ENCODE results near the gene DMBT1.

DMBT1 gene

DNA sequence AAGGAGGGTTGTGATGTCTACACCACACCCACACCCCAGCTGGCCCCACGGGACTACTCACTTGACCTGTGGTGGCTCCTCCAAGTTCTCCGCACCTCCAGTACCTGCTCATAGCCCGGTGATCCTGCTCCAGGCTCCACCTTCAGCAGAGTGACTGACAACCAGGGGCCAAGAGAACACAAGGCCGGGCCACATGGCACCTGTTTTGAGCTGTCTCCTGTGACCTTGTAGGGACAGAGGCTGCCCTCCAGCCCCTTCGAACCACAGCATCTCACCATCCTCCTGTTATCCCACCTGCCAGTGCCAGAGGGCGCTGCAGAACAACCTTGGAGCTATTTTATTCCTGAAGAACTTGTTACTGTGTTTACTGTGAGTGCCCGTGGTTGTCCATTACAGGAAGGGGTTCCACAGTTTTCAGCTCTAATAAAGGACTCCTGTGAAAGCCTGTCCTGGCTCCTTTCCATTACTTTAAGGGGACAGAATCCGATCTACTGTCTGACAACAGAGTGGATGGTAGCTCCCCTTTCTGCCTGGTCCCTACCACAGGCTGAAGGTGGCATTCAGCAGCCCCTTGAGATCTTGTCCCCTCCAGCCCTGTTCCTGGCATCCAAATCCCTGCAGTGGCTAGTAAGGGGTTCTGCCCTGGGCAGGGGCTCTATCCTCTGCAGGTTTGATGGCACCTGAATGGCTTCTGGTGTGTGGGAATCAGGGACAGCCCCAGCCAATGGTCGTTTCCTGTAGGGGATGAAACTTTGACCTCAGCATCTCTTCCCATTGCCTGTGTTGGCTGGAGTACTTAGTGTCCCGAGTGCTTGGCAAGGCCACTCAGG lies 88.3 kb downstream of the DMBT1 start:
- DNase-seq, result no peak

DNA sequence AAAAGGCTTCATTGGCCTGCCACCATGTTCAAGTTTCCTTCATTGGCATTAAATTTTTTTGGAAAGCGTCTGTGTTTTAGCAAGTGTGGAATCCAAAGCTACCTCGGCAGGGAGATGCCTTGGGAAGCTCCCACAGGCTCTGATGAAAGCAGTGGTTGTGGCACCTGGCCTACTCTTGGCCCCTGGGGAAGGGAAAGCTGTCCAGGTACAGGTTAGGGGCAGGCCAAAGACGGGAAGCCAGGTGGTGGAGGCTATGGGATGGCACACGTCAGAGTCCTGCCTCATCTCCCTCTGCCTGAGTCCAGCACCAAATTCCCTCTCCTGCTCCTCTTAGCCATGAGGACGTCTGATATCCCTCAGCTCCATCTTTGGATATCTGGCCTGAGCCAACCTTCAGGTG lies 89.3 kb downstream of the DMBT1 start:
- no peak for DNase-seq

DNA sequence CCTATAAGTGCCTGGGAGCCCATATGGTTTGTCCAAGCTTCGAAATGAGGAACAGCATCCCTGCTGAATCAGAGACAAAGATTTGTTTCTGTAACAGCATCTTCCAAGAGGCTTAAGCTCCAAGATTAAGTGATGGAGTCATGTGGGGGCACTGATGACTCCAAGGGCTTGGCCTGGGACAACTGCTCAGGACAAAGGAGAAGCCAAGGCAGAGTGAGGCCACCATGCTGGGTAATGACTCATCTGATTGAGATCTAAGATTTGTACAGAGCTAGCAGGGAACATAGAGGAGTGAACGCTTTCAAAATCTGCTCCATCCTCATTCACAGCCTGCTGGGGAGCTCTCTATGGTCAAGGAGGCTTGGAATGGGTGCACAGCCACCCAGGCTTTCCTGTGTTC lies 89.8 kb downstream of the DMBT1 start:
- no peak for DNase-seq

DNA sequence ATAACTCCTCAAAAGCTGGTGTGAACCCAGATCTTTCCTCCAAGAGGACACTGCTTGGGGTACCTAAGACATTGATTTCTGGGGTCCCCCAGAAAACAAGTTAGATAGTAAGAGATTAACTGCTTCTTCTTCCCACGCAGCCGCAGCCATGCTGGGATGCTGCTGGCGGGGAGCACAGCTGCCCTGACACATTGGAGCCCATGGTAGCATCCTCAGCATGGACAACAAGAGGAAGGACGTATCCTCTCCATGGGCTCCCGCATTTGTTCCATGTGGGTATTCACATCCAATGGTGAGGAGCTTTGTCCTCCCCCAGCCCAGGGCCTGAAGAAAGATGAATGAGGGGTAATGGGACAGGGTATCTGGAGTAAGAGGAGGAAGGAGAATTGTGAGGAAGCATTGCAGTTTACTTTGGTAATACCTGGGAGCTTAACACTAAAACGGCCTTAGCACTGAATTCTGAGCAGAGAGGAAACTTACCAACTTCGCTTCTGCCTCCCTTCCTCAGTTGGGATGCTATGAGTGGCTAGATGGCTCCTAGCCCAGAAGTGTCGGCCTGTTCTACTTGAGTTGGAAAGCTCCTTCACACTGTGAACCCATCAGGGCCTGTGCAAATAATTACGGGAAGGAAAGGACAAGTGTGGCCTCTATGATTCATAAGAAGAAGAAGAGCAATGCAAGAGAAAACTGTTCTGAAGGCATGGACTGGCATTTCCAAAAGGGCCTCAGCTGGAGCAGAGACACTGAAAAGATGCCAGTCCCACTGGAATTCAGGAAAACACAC lies 95.2 kb downstream of the DMBT1 start:
- DNase-seq, result no peak

GRCh38 chr10:122656308-122656705 lies 95.8 kb downstream of the DMBT1 start:
- DNase-seq, result no peak

GRCh38 chr10:122656741-122657140 lies 96.2 kb downstream of the DMBT1 start:
- DNase-seq, result no peak

GRCh38 chr10:122657255-122657654 lies 96.7 kb downstream of the DMBT1 start:
- no peak for DNase-seq

GRCh38 chr10:122657729-122658128 lies 97.2 kb downstream of the DMBT1 start:
- no peak for DNase-seq

GRCh38 chr10:122658356-122659049 lies 97.9 kb downstream of the DMBT1 start:
- DNase-seq, result no peak

DNA sequence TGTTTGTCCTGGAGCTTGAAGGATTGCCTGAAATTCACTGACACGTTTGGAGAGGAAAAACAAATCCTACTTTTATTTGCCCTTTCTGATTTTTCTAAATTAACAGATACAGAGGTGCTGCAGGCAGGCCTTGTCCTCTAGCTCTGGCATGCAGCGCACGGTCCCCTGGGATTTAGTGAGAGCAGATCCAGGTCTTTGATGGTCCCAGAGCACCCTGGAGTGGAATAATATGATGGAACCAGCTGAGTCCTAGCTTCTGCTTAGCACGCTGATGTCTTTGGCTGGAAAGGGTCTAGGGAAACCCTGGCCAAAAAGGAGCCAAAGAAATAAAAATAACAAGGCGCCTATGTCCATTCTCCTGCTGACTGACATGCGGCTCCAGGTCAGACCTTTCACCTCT lies 98.6 kb downstream of the DMBT1 start:
- DNase-seq, result no peak

- no peak for DNase-seq
These were observed 99.1 kb downstream of the DMBT1 start for GRCh38 chr10:122659651-122660050.

DNA sequence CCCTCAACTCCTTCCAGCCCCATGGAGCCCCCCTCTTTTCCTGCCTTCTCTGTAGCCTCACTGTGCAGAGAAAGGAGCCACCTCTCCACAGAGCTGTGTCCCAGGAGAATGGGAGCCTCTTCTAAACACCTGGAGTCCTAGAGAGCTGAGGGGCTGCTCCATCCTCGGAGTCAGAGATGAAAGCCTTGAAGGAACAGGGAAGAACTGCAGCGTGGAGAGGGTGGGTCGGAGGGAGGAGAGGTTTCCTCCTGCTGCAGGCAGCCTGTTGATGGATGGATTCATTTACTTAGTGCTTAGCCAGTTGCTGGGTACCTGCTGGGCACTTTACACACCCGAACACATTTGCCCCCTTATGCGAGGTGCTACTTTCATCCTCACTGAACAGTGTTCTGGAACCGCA lies 100.1 kb downstream of the DMBT1 start:
- DNase-seq, result no peak

- DNase-seq, result no peak
These were observed 101.7 kb downstream of the DMBT1 start for GRCh38 chr10:122662231-122662630.

GRCh38 chr10:122663516-122664130 lies 103.1 kb downstream of the DMBT1 start:
- no peak for DNase-seq

DNA sequence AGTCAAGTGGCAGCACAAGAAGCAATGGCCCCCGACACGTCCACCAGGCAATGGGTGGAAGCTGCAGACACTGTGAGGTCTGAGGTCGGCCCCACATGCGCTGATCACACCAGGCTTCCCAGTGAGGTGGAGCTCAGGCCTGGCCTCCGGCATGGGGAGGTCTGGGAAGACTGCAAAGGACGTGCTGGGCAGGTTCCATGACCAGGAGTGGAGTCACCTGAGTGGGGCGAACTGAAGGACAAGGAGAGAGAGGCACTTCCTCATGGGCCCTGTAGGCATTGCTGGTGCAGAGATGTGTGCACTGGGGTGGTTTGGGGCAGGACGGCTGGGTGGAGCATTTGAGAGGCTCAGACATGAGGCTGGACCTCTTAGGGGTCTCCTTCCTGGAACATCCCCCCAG lies 103.9 kb downstream of the DMBT1 start:
- no peak for DNase-seq

GRCh38 chr10:122665329-122665860 lies 104.8 kb downstream of the DMBT1 start:
- no peak for DNase-seq

DNA sequence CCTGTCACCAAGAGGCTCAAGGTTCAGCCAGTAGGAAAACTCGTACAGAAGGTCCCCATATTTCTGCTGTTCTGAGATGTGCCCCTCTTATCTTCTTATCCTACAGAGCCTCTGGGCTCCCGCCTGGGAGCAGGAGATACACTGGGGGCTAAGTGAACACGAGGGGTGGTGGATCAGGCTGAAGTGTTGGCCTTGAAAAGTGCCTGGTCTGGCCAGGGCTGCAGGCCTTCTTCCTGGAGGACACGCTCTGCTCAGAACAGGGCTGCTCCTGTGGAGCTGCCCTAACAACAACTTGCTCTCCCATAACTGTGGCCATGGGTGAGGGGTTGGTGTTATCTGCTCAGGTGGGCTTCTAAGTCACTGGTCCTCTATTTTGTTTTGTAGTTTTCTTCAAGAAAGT lies 105.4 kb downstream of the DMBT1 start:
- no peak for DNase-seq

GRCh38 chr10:122669045-122669444 lies 108.5 kb downstream of the DMBT1 start:
- DNase-seq, result no peak

DNA sequence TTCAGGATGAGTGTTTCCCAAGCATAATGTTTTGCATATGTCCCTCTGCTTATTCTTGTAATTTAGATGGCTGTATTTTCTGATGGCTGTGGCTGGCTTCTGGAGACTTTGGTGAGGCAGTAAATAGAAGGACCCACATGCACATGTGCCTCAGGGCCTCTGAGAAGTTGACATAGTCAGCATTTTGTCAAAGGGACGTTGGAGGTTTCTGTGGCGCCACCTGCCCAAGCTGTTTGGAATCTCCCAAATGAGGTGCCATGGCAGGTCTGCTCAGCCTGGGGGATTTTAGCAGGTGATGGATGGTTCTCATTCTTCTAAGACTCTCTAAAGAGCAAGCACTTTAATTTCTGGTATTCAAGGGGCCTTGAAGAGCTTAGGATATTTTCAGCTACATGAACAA lies 109.3 kb downstream of the DMBT1 start:
- no peak for DNase-seq

GRCh38 chr10:122671355-122671754 lies 110.8 kb downstream of the DMBT1 start:
- DNase-seq, result no peak

DNA sequence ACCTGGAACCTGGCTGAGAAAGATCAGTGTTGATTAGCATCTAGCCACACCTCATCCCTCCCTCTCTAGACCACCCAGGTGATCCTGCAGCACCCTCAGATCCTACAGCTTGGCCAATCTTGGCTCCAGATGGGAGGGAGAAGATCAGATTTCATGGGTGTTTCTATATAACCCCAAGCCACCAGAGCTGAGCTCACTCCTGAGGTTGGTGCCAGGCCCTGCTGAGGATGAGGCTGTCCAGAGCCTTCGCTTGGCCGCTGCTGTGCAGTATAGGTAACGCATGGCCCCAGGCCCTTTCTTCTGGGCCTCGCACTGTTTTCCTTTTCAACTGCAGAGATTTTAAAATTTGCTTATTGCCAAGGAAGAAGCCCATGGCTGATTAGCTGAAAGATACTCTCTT lies 112.1 kb downstream of the DMBT1 start:
- DNase-seq, result no peak

DNA sequence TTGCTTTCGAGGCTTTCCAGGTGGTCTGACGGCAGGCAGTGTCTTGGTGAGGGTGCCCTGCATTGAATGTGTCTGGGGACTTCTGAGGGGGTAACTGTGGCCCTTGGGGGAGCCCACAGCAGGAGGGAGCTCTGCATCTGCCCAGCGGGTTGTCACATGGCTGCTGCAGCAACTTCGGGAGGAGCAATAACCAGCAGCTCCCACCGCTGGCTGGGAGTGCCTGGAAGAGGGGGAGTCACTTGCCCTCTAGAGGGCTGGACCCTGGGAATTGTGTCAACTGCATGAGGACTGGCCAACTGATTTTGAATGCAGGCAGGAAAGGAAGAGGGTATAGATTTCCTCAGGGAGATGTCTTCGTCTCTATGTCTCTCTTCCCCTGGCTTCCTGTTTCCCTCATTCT lies 112.7 kb downstream of the DMBT1 start:
- DNase-seq, result no peak

DNA sequence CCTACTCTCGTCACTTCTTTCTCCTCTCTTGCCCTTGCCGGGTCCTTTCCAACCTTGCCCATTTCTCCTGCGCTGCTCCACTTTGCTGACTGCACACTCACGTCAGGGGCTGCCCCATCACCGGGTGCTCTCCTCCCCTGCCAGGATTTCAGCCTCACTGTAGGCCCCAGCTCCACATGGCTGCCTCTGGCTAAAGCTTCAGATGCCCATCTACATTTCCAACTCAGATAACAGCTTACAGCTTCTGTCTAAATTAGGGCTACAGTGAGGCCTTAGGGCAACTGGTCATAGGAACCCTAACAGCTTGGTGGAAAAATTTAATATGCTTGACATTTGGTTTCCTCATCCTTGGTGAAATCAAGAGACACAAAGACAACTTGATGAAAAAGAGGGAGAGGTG lies 113.2 kb downstream of the DMBT1 start:
- no peak for DNase-seq
